Measurements from ENCODE around the gene DVL1. TPM values are rescaled to one million over a fixed set of nuclear protein-coding genes. Genes with fewer than 3 reads are reported as not detected.

The DVL1 gene
- total RNA-seq, 6 donors from 2014 or later: 71.8 to 205 (median 90.6) TPM

GRCh38 chr1:1340185-1340584 lies 9.0 kb downstream of the DVL1 start:
- no peak overlapping the region for H3K27ac ChIP-seq
- peaks cover 3 to 68% (median 44%) of the 10 kb centered on the region in 4 donors for H3K36me3 ChIP-seq
- H3K4me3 ChIP-seq: no peak overlapping the region
- no peak for TF ChIP-seq EP300 (IDR thresholded peaks at IDR 0.05)
- no peak for TF ChIP-seq POLR2AphosphoS5 (IDR thresholded peaks at IDR 0.05)
- no peak for TF ChIP-seq CTCF (IDR thresholded peaks at IDR 0.05)
- no peak for TF ChIP-seq POLR2A (IDR thresholded peaks at IDR 0.05)
- 91 to 93% methylated on average over 23 of the region's 23 CpGs for WGBS, 2 donors
- no peaks in the 10 kb centered on the region for H3K27me3 ChIP-seq
- ATAC-seq (ENCODE audit: low FRiP score in 2 of 2) (no peak), DNase-seq (peak in 1 of 2 donors; percentile 68)
- H3K4me1 ChIP-seq: peaks cover 2 to 19% (median 11%) of the 10 kb centered on the region in 4 donors
- no peaks in the 10 kb centered on the region for H3K9me3 ChIP-seq

- no peak overlapping the region for H3K27ac ChIP-seq
- ATAC-seq (ENCODE audit: low FRiP score in 2 of 2) (no peak), DNase-seq (peak in 1 of 2 donors; percentile 85)
- peaks cover 3 to 70% (median 44%) of the 10 kb centered on the region in 4 donors for H3K36me3 ChIP-seq
- TF ChIP-seq CTCF (IDR thresholded peaks at IDR 0.05) (no peak), EP300 (IDR thresholded peaks at IDR 0.05) (no peak), POLR2AphosphoS5 (IDR thresholded peaks at IDR 0.05) (no peak), POLR2A (IDR thresholded peaks at IDR 0.05) (no peak)
- H3K4me3 ChIP-seq: no peak overlapping the region
- no peaks in the 10 kb centered on the region for H3K4me1 ChIP-seq
- WGBS, 2 donors: 95 to 100% methylated on average over 2 to 32 of the region's 36 CpGs
- no peaks in the 10 kb centered on the region for H3K9me3 ChIP-seq
- H3K27me3 ChIP-seq: no peaks in the 10 kb centered on the region
Observed at GRCh38 chr1:1338278-1338677, 10.9 kb downstream of the DVL1 start.

DNA sequence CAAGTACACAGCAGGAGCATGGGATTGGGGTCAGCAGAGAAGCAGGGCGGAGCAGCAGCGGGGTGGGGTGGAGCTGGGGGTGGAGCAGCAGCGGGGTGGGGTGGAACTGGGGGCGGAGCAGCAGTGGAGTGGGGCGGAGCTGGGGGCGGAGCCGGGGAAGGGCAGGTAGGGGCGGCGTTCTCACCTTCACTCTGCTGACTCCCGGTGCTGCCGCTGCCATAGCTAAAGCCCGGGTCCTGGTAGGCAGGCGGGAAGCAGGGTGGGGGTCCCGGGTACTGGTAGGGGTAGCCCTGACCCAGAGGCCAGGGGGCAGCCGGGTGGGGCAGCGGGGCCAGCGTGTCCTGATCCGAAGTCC lies 11.4 kb downstream of the DVL1 start:
- DNase-seq: peak in 1 of 2 donors; percentile 88
- ATAC-seq (ENCODE audit: low FRiP score in 2 of 2): no peak
- WGBS, 2 donors: 74 to 91% methylated on average over 10 to 13 of the region's 18 CpGs
- Histone ChIP-seq H3K9me3 (no peaks in the 10 kb centered on the region), H3K27me3 (no peaks in the 10 kb centered on the region), H3K36me3 (peaks cover 3 to 70% (median 44%) of the 10 kb centered on the region in 4 donors), H3K27ac (no peak overlapping the region), H3K4me1 (peaks cover 0 to 3% (median 0%) of the 10 kb centered on the region in 4 donors), H3K4me3 (no peak overlapping the region)
- TF ChIP-seq POLR2A (IDR thresholded peaks at IDR 0.05) (no peak), POLR2AphosphoS5 (IDR thresholded peaks at IDR 0.05) (no peak), EP300 (IDR thresholded peaks at IDR 0.05) (no peak), CTCF (IDR thresholded peaks at IDR 0.05) (no peak)

DNA sequence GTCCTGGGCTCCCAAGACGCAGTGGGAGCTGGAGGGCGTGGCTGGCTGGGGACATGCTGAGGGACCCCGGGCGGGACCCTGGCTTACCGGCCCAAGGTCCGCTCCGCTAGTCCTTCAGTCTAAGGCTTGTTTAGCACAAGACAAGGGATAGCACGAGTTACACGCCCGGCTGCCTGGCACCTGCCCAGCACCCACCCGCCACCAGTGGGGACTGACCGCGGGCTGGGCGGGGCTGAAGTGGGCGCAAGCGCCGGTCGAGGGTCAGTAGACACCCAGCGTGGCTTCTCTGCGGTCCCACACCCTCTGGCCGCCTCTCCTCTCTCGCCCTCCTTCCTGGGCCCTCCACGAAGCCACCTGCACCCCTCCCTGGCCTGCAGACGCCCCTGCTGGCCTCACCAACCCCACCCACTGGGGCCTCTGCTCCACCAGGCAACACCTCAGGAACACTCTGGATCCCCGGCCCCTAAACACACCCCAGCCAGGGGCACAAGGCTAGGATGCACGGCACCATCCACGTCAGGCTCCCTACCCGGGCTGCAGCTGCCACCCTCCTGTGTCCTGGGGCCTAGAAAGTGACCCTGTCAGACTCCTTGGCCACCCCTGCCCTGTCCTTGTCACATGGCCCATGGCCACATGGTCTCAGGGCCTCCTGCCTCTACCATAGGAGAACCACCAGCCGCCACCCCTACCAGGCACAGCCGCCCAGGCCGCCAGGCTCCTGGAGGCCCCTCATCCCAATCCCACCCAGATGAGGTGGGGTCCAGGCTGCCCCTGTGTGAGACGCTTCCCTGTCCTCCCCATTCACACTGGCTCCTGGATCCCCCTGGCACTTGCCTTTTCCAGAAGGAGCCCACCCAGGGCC lies 12.1 kb downstream of the DVL1 start:
- DNase-seq (peak in 1 of 2 donors; percentile 81), ATAC-seq (ENCODE audit: low FRiP score in 2 of 2) (no peak)
- peaks cover 3 to 70% (median 44%) of the 10 kb centered on the region in 4 donors for H3K36me3 ChIP-seq
- no peaks in the 10 kb centered on the region for H3K9me3 ChIP-seq
- no peak overlapping the region for H3K4me3 ChIP-seq
- no peak overlapping the region for H3K27ac ChIP-seq
- WGBS, 2 donors: 96 to 97% methylated on average over 31 to 32 of the region's 32 CpGs
- H3K27me3 ChIP-seq: no peaks in the 10 kb centered on the region
- TF ChIP-seq POLR2AphosphoS5 (IDR thresholded peaks at IDR 0.05): no peak
- no peak for TF ChIP-seq POLR2A (IDR thresholded peaks at IDR 0.05)
- TF ChIP-seq CTCF (IDR thresholded peaks at IDR 0.05): no peak
- no peak for TF ChIP-seq EP300 (IDR thresholded peaks at IDR 0.05)
- H3K4me1 ChIP-seq: peaks cover 0 to 9% (median 0%) of the 10 kb centered on the region in 4 donors

Data from upper lobe of left lung (tissue), 6 donors.